ENCODE measurements around the gene CSDE1. TPM values are rescaled to one million over a fixed set of nuclear protein-coding genes. Genes with fewer than 3 reads are reported as not detected.

Gene CSDE1
- total and polyA plus RNA-seq, 7 experiments from 2014 or later: 354 to 638 (median 546) TPM

DNA sequence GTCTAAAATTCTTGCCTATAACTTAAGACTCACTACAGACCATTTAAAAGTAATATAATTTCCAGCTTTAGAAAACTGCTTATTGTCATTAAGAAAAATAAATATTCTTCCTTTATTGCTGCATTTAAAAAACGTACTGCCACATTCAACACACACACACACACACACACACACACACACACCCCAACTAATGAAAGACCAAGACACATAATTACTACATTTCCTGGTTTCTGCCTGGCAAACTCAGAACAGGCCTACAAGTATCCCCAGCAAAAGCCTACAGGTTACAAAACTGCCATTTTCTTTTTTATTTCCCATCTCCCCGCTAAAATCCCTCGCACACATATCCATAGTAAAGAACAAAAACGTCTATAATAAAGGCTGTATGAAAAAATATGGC is 89.4 kb downstream of the CSDE1 start:
- Mint-ChIP-seq H3K27ac (peak overlapping the region in 2 of 9 donors; percentile 36 to 85), H3K27me3 (peaks cover 0 to 48% (median 10%) of the 10 kb centered on the region in 5 donors), H3K4me3 (peak overlapping the region in 6 of 10 donors; percentile 2 to 98 (median 90)), H3K4me1 (peaks cover 0 to 16% (median 9%) of the 10 kb centered on the region in 7 donors), H3K36me3 (peaks cover 0 to 3% (median 0%) of the 10 kb centered on the region in 5 donors), H3K9me3 (peaks cover 0 to 1% (median 0%) of the 10 kb centered on the region in 11 donors)
- Histone ChIP-seq H3K9me3 (ENCODE audit: control insufficient read depth in 2 of 3, low read length in 3 of 3) (no peaks in the 10 kb centered on the region), H3K27me3 (ENCODE audit: control insufficient read depth in 2 of 2, insufficient read depth in 2 of 2, low read length in 2 of 2) (no peaks in the 10 kb centered on the region), H3K36me3 (ENCODE audit: control insufficient read depth in 2 of 3, insufficient read depth in 3 of 3, low read length in 3 of 3) (no peaks in the 10 kb centered on the region), H3K4me1 (ENCODE audit: control insufficient read depth in 2 of 2, insufficient read depth in 2 of 2, low read length in 2 of 2) (no peaks in the 10 kb centered on the region), H3K4me3 (ENCODE audit: low read length) (no peak overlapping the region), H3K27ac (ENCODE audit: low read depth, low read length) (no peak overlapping the region)
- DNase-seq (no peak), ATAC-seq (no peak)
- ChIA-PET CTCF (interaction anchor here (1.6 kb wide), 1 partner anchor 321 kb away, joined by 6 read pairs; no protein-coding TSS in a partner anchor), POLR2A (interaction anchor here (1.0 kb wide), 1 partner anchor 112 kb away, joined by 3 read pairs; the partner anchor contains the start of gene SIKE1)
- intact Hi-C loops (cut with micrococcal nuclease): no loop called here

DNA sequence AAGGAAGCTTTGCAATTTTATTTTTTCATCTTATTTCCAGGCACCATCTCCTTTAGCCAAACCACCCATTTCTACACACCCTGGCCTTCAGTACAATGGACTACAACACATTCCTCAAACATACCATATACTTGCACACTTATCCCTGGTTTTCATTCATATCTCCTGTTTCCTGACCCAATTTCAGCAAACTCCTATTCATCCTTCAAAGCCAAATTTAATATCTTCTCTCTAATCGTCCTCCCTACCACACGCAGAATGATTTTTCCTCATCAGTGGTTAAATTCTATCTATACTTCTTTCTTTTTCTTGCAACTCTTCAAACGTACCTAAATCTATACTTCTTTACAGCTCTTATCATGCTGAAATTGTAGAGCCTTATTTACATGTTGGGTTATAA is 90.8 kb downstream of the CSDE1 start:
- no peak overlapping the region for H3K27ac ChIP-seq (ENCODE audit: low read depth, low read length)
- Mint-ChIP-seq H3K27ac (no peak overlapping the region), H3K4me1 (peaks cover 0 to 16% (median 9%) of the 10 kb centered on the region in 7 donors), H3K27me3 (peaks cover 0 to 43% (median 9%) of the 10 kb centered on the region in 5 donors), H3K9me3 (peaks cover 0 to 1% (median 0%) of the 10 kb centered on the region in 11 donors), H3K4me3 (no peak overlapping the region), H3K36me3 (peaks cover 0 to 3% (median 0%) of the 10 kb centered on the region in 5 donors)
- POLR2A ChIA-PET: no interaction called here
- no peaks in the 10 kb centered on the region for H3K36me3 ChIP-seq (ENCODE audit: control insufficient read depth in 2 of 3, insufficient read depth in 3 of 3, low read length in 3 of 3)
- CTCF ChIA-PET: no interaction called here
- DNase-seq: no peak
- no peak overlapping the region for H3K4me3 ChIP-seq (ENCODE audit: low read length)
- no peaks in the 10 kb centered on the region for H3K27me3 ChIP-seq (ENCODE audit: control insufficient read depth in 2 of 2, insufficient read depth in 2 of 2, low read length in 2 of 2)
- intact Hi-C loops (cut with micrococcal nuclease): no loop called here
- ATAC-seq: no peak
- no peaks in the 10 kb centered on the region for H3K4me1 ChIP-seq (ENCODE audit: control insufficient read depth in 2 of 2, insufficient read depth in 2 of 2, low read length in 2 of 2)
- H3K9me3 ChIP-seq (ENCODE audit: control insufficient read depth in 2 of 3, low read length in 3 of 3): no peaks in the 10 kb centered on the region

Other genes with a start within 250 kb of the CSDE1 start
- gene TRIM33, start 246.8 kb downstream of the CSDE1 start, total RNA-seq: 10 to 100 TPM; 43.8 to 57.6 (median 51.1) TPM
- gene TRIM33, start 246.8 kb downstream of the CSDE1 start, polyA plus RNA-seq: 10 to 100 TPM; 28.7 to 45.4 TPM
- gene BCAS2, start 176.4 kb downstream of the CSDE1 start, total RNA-seq: 10 to 100 TPM; 32.3 to 87.1 (median 46.0) TPM
- 100 to 1,000 TPM in 1 of 2 donors, 10 to 100 TPM in 1; 99.6 to 111 TPM for gene BCAS2, start 176.4 kb downstream of the CSDE1 start, polyA plus RNA-seq
- gene DENND2C, start 87.9 kb downstream of the CSDE1 start, total RNA-seq: 1 to 10 TPM in 3 of 5 experiments, under 1 TPM in 2; 0.27 to 1.6 (median 1.0) TPM
- gene DENND2C, start 87.9 kb downstream of the CSDE1 start, polyA plus RNA-seq: under 1 TPM; 0.28 to 0.89 TPM
- not detected for gene AMPD1, start 62.4 kb downstream of the CSDE1 start, total RNA-seq
- not detected for gene AMPD1, start 62.4 kb downstream of the CSDE1 start, polyA plus RNA-seq
- 10 to 100 TPM; 22.3 to 56.0 (median 25.0) TPM for gene NRAS, start 41.2 kb downstream of the CSDE1 start, total RNA-seq
- gene NRAS, start 41.2 kb downstream of the CSDE1 start, polyA plus RNA-seq: 10 to 100 TPM; 15.7 to 23.4 TPM
- gene SIKE1, start 22.7 kb upstream of the CSDE1 start, total RNA-seq: 10 to 100 TPM; 43.4 to 69.4 (median 61.2) TPM
- gene SIKE1, start 22.7 kb upstream of the CSDE1 start, polyA plus RNA-seq: 10 to 100 TPM; 32.7 to 50.7 TPM
- gene SYCP1, start 96.9 kb upstream of the CSDE1 start, total RNA-seq: not detected
- gene SYCP1, start 96.9 kb upstream of the CSDE1 start, polyA plus RNA-seq: not detected

Measured in naive thymus-derived CD4-positive, alpha-beta T cell (primary cell).